Endothelial cell of umbilical vein (primary cell): ENCODE results near the gene XPO5. TPM values are rescaled to one million over a fixed set of nuclear protein-coding genes. Genes with fewer than 3 reads are reported as not detected.

Experiments
- BruUV-seq: library from RNA; stranded (reverse); fragments of 400-500 nt; replicated peaks from 2 replicates; lab custom pipeline; 2021; lab: Mats Ljungman, UMichigan
- CTCF ChIA-PET: fragments of 300-600, 350-600 bp; sonication (Branson Sonifier 250); formaldehyde crosslinking; loops from one replicate; lab custom pipeline; 2021; ENCODE audit warnings: antibody characterized with exemption, inconsistent platforms; lab: Charles Lee
- POLR2A ChIA-PET: fragments of 300-600, 350-600 bp; sonication (Branson Sonifier 250); formaldehyde crosslinking; loops from one replicate; lab custom pipeline; 2021; ENCODE audit warnings: antibody characterized with exemption, inconsistent platforms; lab: Charles Lee
- DNase-seq: peaks from one replicate; pipeline ENCODE4 v3.0.0-alpha.2; 2011; ENCODE audit warnings: low read depth, low spot score
- FAIRE-seq: peaks from 2 replicates; lab custom pipeline; 2011; peaks lifted over from hg19 to GRCh38; lab: Jason Lieb, UNC
- H2AFZ ChIP-seq: 2 replicates; pipeline ENCODE4 v1.6.0; 2012; ENCODE audit warnings: low read depth, low read length, control low read depth, inconsistent platforms
- H3K27ac ChIP-seq: 2 replicates; pipeline ENCODE4 v1.5.1; 2011; ENCODE audit warnings: low read depth, mild to moderate bottlenecking, control low read depth, low read length, moderate library complexity; ENCODE audit not compliant: insufficient read depth
- H3K27me3 ChIP-seq, 2 experiments: 2 replicates each; pipeline versions ENCODE4 v1.6.0 to v1.6.1; 2011; ENCODE audit warnings: low read length in 2 of 2, mixed read lengths in 1 of 2; ENCODE audit not compliant: control insufficient read depth in 2 of 2, insufficient read depth in 2 of 2
- H3K36me3 ChIP-seq, 2 experiments: 2 replicates in 1 of 2; 3 replicates in 1 of 2; pipeline ENCODE4 v1.5.1; 2011; ENCODE audit warnings: low read length in 2 of 2, mild to moderate bottlenecking in 1 of 2, moderate library complexity in 1 of 2; ENCODE audit not compliant: control insufficient read depth in 2 of 2, insufficient read depth in 2 of 2; ENCODE audit errors: extremely low read depth in 1 of 2
- H3K4me1 ChIP-seq: 3 replicates; pipeline ENCODE4 v1.5.1; 2011; ENCODE audit warnings: mild to moderate bottlenecking, low read length; ENCODE audit not compliant: control insufficient read depth, insufficient read depth; ENCODE audit errors: extremely low read depth
- H3K4me2 ChIP-seq: 2 replicates; pipeline ENCODE4 v1.6.1; 2011; ENCODE audit warnings: low read length, control low read depth, mixed read lengths; ENCODE audit not compliant: insufficient read depth
- H3K4me3 ChIP-seq, 3 experiments: fragments of 200-600 bp in 1 of 3; sonication (generic), shearing (Covaris generic) in 1 of 3; replicated peaks in 1 of 3; 2 replicates each; pipeline ENCODE4 v1.5.1; 2011 to 2016; ENCODE audit warnings: control low read depth in 3 of 3, low read length in 3 of 3, mild to moderate bottlenecking in 2 of 3, inconsistent platforms in 1 of 3, low read depth in 1 of 3, moderate library complexity in 1 of 3; ENCODE audit not compliant: insufficient read depth in 1 of 3
- H3K79me2 ChIP-seq: 2 replicates; pipeline ENCODE4 v1.6.0; 2012; ENCODE audit warnings: low read length, inconsistent platforms; ENCODE audit not compliant: control insufficient read depth, insufficient read depth
- H3K9ac ChIP-seq: replicated peaks from 2 replicates; pipeline ENCODE3; 2011; ENCODE audit warnings: low read length, control low read depth; ENCODE audit not compliant: insufficient read depth; ENCODE audit errors: extremely low read depth
- H3K9me1 ChIP-seq: replicated peaks from 3 replicates; pipeline ENCODE4 v1.6.0; 2011; ENCODE audit warnings: mild to moderate bottlenecking, low read length; ENCODE audit not compliant: control insufficient read depth, insufficient read depth; ENCODE audit errors: extremely low read depth
- H3K9me3 ChIP-seq: replicated peaks from 2 replicates; pipeline ENCODE4 v1.5.1; 2012; ENCODE audit warnings: low read length, inconsistent platforms; ENCODE audit not compliant: control insufficient read depth, insufficient read depth
- H4K20me1 ChIP-seq: replicated peaks from 2 replicates; pipeline ENCODE3; 2011; ENCODE audit warnings: mild to moderate bottlenecking, low read length; ENCODE audit not compliant: control insufficient read depth, insufficient read depth; ENCODE audit errors: extremely low read depth
- EZH2 ChIP-seq: IDR thresholded peaks from 2 replicates; pipeline ENCODE4 v1.6.1; 2012; ENCODE audit warnings: borderline replicate concordance, low read depth, mild to moderate bottlenecking, moderate library complexity, low read length, inconsistent platforms; ENCODE audit not compliant: severe bottlenecking
- FOS ChIP-seq: IDR thresholded peaks from 2 replicates; pipeline ENCODE4 v1.6.1; 2011; ENCODE audit warnings: mild to moderate bottlenecking, low read length, moderate library complexity, borderline replicate concordance; ENCODE audit not compliant: insufficient read depth
- GATA2 ChIP-seq: IDR thresholded peaks from 2 replicates; pipeline ENCODE4 v1.7.0; 2011; ENCODE audit warnings: low read depth, mild to moderate bottlenecking, moderate library complexity, mixed read lengths, low read length; ENCODE audit not compliant: insufficient read length, insufficient read depth
- JUN ChIP-seq: IDR thresholded peaks from 2 replicates; pipeline ENCODE4 v1.6.1; 2011; ENCODE audit warnings: borderline replicate concordance, low read depth; ENCODE audit not compliant: insufficient read length, insufficient read depth
- MYC ChIP-seq: IDR thresholded peaks from one replicate; pipeline ENCODE4 v1.6.1; 2011; ENCODE audit warnings: mild to moderate bottlenecking, low read depth, low read length
- POLR2A ChIP-seq: IDR thresholded peaks from 2 replicates; pipeline ENCODE4 v1.6.1; 2012; ENCODE audit warnings: low read depth, mild to moderate bottlenecking, control low read depth, low read length
- POLR2AphosphoS5 ChIP-seq: IDR thresholded peaks from 2 replicates; pipeline ENCODE4 v1.6.1; 2012; ENCODE audit warnings: low read depth, mild to moderate bottlenecking, control low read depth, low read length, moderate library complexity; ENCODE audit not compliant: insufficient read depth
- dilution Hi-C: fragments of 300-500 bp; cut with MboI; formaldehyde crosslinking; loops from one replicate; pipeline ENCODE4 v1.15.0; 2019; ENCODE audit warnings: low sequenced_read_pairs; ENCODE audit not compliant: extremely low pct_ligation_motif_present
- intact Hi-C: fragments of 100-400 bp; cut with micrococcal nuclease; formaldehyde crosslinking; loops from one replicate; pipeline ENCODE4 v1.10.0; 2022
- polyA plus RNA-seq, 4 experiments: library from polyadenylated mRNA; depleted of rRNA in 3 of 4; stranded (reverse) in 3 of 4; unstranded in 1 of 4; fragments of >200 nt; gene quantifications; 2 replicates each; pipeline versions ENCODE4 v1.2.1 to v1.2.3, GENCODE V29; 2011 to 2012; ENCODE audit warnings: missing spikeins in 1 of 4
- total RNA-seq: library from RNA; stranded (reverse); gene quantifications from 2 replicates; pipeline ENCODE4 v1.2.3, GENCODE V29; 2021
- TF ChIP-seq, protein P1 (sequence below), 2 donors: IDR thresholded peaks; 1 replicate in 1 of 2; 2 replicates in 1 of 2; pipeline ENCODE4 v1.5.1; 2011; ENCODE audit warnings: low read length in 2 of 2, mild to moderate bottlenecking in 2 of 2, moderate library complexity in 2 of 2, control low read depth in 1 of 2, inconsistent platforms in 1 of 2, low read depth in 1 of 2; ENCODE audit not compliant: insufficient read depth in 1 of 2; ENCODE audit errors: extremely low read depth in 1 of 2
- TF ChIP-seq, protein P2 (sequence below): IDR thresholded peaks from 2 replicates; pipeline ENCODE4 v1.6.1; 2011; ENCODE audit not compliant: insufficient read depth, insufficient read length

Gene XPO5
- total and polyA plus RNA-seq, 2 donors (not counting 3 experiments of a cell fraction or from before 2014, with no cell fraction given): 28.4 to 50.0 TPM

DNA sequence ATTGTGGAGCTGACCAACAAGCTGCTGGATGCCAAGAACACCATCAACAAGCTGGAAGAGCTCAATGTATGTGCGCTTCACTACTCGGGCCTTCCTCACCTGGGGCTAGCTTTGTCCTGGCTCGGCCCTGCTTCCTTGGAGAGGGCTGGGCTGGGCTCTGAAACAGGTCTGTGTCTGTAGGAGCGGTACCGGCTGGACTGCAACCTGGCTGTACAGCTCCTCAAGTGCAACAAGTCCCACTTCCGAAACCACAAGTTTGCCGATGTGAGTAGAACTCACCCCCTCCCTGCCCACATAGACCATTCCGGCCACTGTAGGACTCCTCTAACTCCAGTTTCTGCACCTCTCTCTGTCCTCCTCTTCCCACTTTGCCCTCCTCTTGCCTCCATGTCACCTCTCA is 72.4 kb downstream of the XPO5 start:
- dilution Hi-C loops: no loop called here
- Histone ChIP-seq H3K36me3 (peaks cover 0 to 29% of the 10 kb centered on the region in 2 experiments), H2AFZ (no peak overlapping the region), H3K4me2 (no peak overlapping the region), H3K4me1 (peaks cover 15% of the 10 kb centered on the region), H3K9me1 (no peaks in the 10 kb centered on the region), H4K20me1 (no peaks in the 10 kb centered on the region), H3K27me3 (no peaks in the 10 kb centered on the region), H3K9me3 (no peaks in the 10 kb centered on the region), H3K4me3 (no peak overlapping the region), H3K79me2 (no peaks in the 10 kb centered on the region), H3K9ac (no peak overlapping the region), H3K27ac (no peak overlapping the region)
- intact Hi-C loops: loop anchor here (10.0 kb wide), 1 partner anchor 599 kb away; no protein-coding TSS in a partner anchor
- no peak for TF ChIP-seq POLR2A
- TF ChIP-seq, protein P1, sequence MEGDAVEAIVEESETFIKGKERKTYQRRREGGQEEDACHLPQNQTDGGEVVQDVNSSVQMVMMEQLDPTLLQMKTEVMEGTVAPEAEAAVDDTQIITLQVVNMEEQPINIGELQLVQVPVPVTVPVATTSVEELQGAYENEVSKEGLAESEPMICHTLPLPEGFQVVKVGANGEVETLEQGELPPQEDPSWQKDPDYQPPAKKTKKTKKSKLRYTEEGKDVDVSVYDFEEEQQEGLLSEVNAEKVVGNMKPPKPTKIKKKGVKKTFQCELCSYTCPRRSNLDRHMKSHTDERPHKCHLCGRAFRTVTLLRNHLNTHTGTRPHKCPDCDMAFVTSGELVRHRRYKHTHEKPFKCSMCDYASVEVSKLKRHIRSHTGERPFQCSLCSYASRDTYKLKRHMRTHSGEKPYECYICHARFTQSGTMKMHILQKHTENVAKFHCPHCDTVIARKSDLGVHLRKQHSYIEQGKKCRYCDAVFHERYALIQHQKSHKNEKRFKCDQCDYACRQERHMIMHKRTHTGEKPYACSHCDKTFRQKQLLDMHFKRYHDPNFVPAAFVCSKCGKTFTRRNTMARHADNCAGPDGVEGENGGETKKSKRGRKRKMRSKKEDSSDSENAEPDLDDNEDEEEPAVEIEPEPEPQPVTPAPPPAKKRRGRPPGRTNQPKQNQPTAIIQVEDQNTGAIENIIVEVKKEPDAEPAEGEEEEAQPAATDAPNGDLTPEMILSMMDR (IDR thresholded peaks at IDR 0.05; ENCODE audit: extremely low read depth in 1 of 2, insufficient read depth in 1 of 2, low read depth in 1 of 2, low read length in 2 of 2): no peak
- no peak for TF ChIP-seq POLR2AphosphoS5
- no peak for TF ChIP-seq EZH2
- TF ChIP-seq JUN: no peak
- no peak for TF ChIP-seq FOS
- no peak for TF ChIP-seq MYC
- TF ChIP-seq GATA2: no peak
- TF ChIP-seq, protein P2, sequence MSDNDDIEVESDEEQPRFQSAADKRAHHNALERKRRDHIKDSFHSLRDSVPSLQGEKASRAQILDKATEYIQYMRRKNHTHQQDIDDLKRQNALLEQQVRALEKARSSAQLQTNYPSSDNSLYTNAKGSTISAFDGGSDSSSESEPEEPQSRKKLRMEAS: no peak
- no peak for DNase-seq
- CTCF ChIA-PET: interaction anchor here (1.5 to 19.0 kb wide), 2 partner anchors 11 to 48 kb away, joined by 6 to 289 read pairs; partner anchors contain the start of gene DLK2
- no TSS peak for BruUV-seq
- POLR2A ChIA-PET: interaction anchor here (0.6 kb wide), 1 partner anchor 16 kb away, joined by 3 read pairs; no protein-coding TSS in a partner anchor
- FAIRE-seq: no peak
